Stimulated activated CD8-positive, alpha-beta memory T cell treated with anti-CD3 and anti-CD28 coated beads, Interleukin-7, amount 100 ng/mL, for 4 hours (primary cell): Measurements from ENCODE around the gene TMPRSS11A.

Experiments used
- DNase-seq, 2 donors: peaks; one replicate each; pipeline ENCODE4 v3.0.0-alpha.2; 2020; ENCODE audit warnings: low read depth in 2 of 2

The TMPRSS11A gene

DNA sequence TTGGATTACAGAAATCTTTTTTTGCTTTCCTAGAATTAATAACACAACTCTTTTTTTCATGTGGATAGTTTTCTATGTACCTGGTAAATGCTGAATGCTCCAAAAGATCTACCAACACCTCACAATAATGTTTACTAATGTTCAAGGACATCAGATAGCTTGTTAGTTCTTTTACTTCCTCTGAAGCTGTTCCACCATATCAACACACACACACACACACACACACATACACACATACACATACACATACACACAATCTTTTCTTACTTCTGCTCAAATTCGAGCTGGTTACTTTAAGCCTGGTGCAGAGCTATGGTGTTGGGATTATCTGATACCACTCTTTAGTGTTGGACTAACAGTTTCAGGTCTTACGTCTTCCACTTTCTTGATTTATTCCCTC lies 51.2 kb downstream of the TMPRSS11A start:
- DNase-seq, result no peak

- DNase-seq, result no peak
Observed at GRCh38 chr4:67911638-67912037, 51.7 kb downstream of the TMPRSS11A start.

DNA sequence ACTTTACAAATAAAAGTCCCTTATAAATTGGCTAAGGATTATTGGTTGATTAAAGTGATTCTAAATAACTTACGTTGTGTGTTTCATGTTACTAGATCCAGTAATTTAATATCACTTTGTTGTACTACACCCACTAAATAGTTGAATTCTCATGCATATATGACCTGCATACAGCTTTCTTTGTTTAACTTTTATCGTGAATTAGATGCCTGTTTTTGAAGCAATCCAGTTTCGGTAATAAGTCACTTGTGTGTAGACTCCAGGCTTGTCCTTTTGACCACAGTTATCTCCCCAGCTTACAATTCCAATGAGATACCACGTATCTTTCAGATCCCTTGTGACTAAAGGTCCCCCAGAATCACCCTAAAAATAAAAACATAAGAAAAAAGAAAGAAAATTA lies 52.2 kb downstream of the TMPRSS11A start:
- DNase-seq, result no peak

DNA sequence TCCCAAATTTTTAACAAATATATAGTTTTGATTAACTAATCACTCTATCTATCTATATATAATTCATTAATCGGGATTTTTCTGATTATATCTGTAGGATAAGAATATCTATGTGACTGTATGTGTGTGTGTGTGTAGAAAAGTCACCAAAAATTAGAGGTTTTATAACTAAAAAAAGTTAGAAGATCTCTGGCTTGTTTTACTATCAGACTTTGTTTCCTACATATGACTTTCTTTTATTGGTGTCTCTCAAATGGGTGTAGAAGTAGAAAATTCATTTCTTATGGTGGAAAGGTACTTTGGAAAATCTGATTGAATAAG lies 52.7 kb downstream of the TMPRSS11A start:
- no peak for DNase-seq

- DNase-seq, result no peak
Observed at GRCh38 chr4:67909905-67910584, 53.2 kb downstream of the TMPRSS11A start.

DNA sequence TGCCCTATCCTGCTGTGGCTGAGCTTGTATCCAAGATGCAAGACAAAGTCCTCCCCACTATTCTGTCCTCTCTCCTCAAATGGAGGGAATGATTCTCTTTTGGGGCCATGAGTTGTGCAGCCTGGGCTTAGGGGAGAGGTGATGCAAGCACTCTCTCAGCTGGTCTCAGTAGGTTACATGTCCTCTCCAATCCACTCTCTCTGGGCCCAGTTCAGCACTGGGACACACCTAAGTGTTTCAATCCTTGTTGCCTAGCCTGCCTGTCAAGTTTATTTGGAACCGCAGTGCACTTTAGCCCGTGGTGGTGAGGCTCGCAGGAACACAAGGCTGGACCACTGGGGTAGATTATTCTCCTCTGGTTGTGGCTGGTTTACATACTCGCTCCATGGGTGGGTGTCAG lies 55.6 kb downstream of the TMPRSS11A start:
- no peak for DNase-seq

- no peak for DNase-seq
Observed at GRCh38 chr4:67899096-67899495, 64.2 kb downstream of the TMPRSS11A start.

DNA sequence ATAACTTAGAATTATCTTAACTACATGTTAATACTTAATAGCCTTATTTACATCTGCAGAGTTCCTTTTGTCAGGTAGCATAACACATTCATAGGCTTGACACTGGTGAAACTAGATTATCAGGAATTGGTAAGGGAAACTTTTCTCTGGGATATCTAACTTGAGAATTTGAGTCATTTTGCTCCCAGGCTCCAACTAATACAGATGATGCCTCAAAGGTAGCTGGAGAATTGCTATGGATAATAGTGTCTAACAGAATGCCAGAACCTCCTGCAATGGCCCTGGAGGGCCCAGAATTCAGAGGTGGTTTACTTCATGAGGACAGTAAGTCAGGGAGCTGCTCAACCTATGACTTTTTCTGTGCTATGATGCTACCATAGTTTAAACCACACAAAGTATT lies 65.6 kb downstream of the TMPRSS11A start:
- no peak for DNase-seq

- no peak for DNase-seq
Observed at GRCh38 chr4:67896421-67897065, 66.8 kb downstream of the TMPRSS11A start.

DNA sequence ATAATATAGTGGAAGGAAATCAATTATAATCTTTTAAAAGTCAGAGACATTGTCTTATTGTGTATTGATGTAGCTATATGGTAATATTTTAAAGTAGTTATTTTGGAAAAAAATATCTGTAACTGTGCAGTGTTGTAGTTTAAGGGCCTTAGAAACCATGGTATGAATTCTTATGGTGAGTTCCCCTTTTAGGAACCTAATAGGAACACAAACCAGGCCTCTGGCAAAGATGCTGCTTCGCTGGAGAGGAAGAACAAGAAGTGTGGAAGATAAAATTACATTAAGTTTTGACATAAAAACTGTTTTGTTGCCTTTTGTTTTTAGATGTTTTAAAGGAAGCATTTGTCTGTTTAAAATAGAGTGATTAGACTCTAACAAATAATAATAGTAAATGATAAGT lies 68.6 kb downstream of the TMPRSS11A start:
- DNase-seq, result no peak

- no peak for DNase-seq
Observed at GRCh38 chr4:67892905-67893304, 70.4 kb downstream of the TMPRSS11A start.

DNA sequence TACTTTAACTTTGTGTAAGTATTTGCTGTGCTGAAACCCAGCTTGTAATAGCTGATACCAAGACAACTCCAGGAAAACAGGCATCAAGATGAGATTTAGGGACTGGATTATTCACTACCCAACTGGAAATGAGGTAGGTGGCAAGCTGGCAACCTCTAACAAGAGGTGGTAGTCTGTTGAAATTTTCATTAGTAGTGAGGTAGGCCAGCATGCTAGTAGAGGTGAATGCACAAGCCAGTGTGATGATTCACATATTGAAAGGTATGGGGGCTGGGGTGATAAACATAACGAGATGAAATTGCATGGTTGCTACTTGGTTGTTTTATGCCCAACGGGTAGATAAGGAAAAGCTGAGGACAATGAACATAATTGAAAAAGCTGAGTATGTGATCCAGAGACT lies 71.0 kb downstream of the TMPRSS11A start:
- no peak for DNase-seq

GRCh38 chr4:67891645-67892044 lies 71.6 kb downstream of the TMPRSS11A start:
- no peak for DNase-seq

DNA sequence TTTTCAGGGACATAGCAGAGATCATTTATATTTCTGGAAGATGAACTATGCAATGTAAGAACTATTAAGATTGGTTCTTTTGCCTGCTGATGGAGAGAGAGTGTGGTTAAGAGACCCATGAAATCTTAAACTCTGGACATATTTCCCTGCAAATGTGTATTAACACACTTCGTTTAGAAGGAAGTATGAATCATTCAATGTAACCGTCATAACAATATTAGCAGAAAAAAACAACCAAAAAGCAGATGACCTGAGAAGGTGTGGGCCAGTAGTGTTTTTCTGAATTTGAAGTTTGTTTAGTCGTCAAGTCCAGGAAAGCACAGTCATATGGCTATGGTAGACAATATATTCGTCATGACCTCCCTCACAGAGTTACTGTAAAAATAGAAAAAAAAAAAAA lies 77.0 kb downstream of the TMPRSS11A start:
- DNase-seq, result no peak

GRCh38 chr4:67885762-67886161 lies 77.5 kb downstream of the TMPRSS11A start:
- DNase-seq, result no peak

GRCh38 chr4:67884701-67885100 lies 78.6 kb downstream of the TMPRSS11A start:
- no peak for DNase-seq

- no peak for DNase-seq
Observed at GRCh38 chr4:67883902-67884301, 79.4 kb downstream of the TMPRSS11A start, which contains the start of gene TMPRSS11D. TMPRSS11D (minus strand) TSS chr4:67884002; CDS start chr4:67883933, 69 bp downstream.

DNA sequence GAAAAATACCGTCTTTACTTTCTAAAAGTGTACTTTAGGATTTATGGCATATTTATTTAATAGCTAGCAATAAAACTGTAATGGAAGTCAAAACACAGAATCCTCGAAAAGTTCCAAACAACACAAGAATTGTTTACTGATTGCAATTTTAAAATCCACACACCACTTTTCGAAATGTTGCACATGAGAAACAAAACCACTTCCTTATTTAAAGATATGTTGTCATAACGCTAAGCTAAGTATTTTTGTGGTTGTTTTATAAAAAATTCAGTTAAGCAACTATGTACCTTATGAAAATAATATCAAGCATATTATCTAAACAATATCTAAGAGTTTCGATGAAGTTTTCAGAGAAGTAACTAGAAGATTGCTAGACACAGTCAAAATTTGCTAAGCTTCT lies 79.8 kb downstream of the TMPRSS11A start:
- DNase-seq, result no peak

GRCh38 chr4:67880866-67881610 lies 82.3 kb downstream of the TMPRSS11A start:
- DNase-seq, result no peak

DNA sequence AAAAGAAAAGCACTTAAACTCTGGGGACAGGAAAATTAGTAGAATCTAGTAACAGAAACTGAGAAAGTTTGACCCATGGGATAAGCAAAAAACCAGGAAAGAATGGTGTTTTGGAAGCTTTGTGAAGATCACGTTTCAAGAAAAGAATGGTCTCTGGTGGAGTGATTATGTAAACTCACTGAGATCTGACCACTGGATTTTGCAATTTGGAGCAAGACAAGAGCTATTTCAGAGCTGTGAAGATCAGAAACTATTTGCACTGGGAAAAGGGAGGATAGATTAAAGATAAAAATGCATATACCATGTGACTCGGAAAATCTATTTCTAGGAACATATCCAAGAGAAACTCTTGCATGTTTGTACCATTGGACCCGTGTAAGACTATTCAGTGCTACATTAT lies 83.8 kb downstream of the TMPRSS11A start:
- no peak for DNase-seq

- DNase-seq, result no peak
Observed at GRCh38 chr4:67877086-67877485, 86.2 kb downstream of the TMPRSS11A start.

DNA sequence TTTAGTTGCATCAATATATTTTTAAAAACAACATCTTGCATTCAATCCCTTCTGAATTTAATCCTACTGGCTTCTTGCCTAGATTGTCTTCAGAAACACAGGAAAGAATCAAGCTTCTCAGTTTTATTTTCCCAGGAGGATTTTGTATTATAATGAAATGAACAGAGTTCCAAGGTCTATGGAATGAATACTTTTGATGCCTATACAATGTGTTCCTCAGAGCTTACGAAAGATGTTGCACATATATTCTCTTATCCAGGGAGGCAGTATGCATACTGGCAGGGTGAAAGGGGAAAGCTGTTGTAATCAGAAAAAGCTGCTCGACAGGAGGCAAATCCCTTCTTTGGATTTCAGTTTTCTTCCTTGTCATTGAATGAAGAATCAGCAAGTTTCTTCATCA lies 88.3 kb downstream of the TMPRSS11A start:
- DNase-seq, result no peak

DNA sequence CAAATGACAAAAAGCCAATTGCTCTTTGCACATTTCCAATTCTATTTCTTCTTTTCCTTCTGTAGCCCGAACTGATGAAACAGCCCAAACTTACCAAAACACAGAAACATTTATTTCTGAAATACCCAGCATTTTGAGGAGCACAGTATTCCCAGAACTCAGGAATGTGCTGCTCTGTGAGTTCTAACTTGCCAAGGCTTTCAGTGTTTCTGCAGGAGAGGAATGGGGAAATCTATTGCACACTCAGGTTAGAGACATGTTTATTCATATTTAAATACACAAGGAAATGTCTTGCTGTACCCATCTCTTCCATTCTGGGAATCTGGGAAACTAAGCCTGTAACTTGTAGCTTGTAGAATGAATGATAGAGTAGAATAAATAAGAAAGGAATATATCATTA lies 90.2 kb downstream of the TMPRSS11A start:
- DNase-seq, result no peak
